Left ventricle myocardium superior (tissue), 1 donor: ENCODE results near the gene NAP1L1. TPM values are rescaled to one million over a fixed set of nuclear protein-coding genes. Genes with fewer than 3 reads are reported as not detected.

ENCODE experiments used
- ATAC-seq: fragments of 200-7000 bp; cut with Tn5 transposase; one replicate; pipeline ENCODE4 v1.9.1; 2020; ENCODE audit warnings: mild to moderate bottlenecking, moderate library complexity
- DNase-seq: peaks from one replicate; pipeline ENCODE4 v3.0.0-alpha.2; 2020
- intact Hi-C: fragments of 100-400 bp; cut with micrococcal nuclease; formaldehyde crosslinking; loops from one replicate; pipeline ENCODE4 v1.11.0; 2022
- total RNA-seq: library from RNA; stranded (reverse); fragmentation: NEBNext Ultra II Directional; extraction: Animal tissue kit (Norgen Biotek cat#: 25700); gene quantifications from one replicate; pipeline ENCODE4 v1.2.1, GENCODE V29; 2021
- donor health status: DM: no; HTN: yes; CAD: no; lungs with severe emphysema.

Gene NAP1L1
- total RNA-seq, 1 donor from 2014 or later = 316 TPM

DNA sequence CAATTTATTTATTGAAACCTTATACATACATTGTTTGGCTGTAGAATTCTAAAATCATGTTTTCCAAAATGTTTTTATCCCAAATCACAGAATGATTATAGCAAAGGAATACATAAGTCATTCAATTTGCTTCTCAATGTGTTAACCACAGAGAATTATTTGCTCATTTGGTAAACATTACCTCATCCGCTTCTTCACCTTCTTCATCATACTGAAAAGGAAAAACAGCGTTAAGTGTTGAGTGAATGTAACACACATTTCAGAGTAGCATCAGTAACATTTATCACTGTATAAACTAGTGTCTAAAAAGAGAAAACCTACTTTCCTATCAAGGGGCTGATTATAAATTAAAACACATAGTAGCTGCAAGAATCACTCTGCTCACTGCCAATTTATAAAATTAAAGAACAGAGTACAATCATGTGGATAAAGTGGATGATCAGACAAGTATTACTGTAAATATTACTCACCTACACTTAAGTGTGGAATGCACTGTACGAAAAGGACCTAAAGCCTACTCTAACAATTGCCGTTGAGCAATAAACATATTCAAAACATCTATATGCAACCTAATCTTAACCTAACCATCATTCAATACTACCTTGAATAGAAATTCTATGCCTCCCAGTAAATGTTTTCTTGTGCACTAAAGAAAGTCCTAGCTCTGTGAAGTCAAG, 34.8 kb downstream of the NAP1L1 start:
- ATAC-seq = no peak
- intact Hi-C loops = no loop called here

DNA sequence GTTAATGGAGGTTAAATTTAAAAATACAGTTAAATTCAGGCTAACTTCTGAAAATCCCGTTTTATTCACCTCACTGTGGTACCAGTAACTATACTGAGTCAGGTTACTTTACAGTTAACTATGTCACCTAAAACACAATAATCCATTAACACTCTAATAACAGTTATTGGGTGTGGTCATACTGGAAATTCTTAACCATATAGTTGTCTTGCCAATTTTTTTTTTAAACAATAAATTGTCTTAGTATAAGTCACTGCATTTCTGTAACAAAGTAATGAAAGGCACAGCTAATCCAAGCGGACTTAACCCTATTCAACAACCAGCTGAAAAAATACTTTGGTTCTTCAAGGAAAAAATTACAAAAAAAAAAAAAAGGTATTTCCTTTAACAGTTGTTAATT, 36.7 kb downstream of the NAP1L1 start:
- no peak for DNase-seq
- ATAC-seq = no peak
- intact Hi-C loops = no loop called here

More for the DNA sequence above, 34.8 kb downstream of the NAP1L1 start:
- no peak for DNase-seq

DNA sequence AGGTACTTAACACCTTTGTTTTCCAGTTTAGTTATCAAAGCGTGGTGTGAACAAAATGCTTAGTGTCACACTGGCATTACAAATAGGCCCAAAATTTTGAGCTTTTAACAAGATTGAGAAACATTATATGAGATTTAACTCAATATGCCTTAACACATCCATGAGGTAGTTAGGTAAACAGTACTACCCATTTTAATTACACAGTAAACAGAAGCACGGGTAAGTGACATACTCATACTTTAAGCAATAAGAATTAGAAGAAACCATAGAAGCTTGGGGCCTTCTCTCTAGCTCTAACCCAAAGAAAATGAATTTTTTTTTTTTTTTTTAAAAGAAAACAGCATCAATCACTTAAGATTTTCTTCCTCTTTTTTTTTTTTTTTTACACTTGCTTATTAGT, 37.4 kb downstream of the NAP1L1 start:
- ATAC-seq (no peak), DNase-seq (no peak)
- intact Hi-C loops = no loop called here

DNA sequence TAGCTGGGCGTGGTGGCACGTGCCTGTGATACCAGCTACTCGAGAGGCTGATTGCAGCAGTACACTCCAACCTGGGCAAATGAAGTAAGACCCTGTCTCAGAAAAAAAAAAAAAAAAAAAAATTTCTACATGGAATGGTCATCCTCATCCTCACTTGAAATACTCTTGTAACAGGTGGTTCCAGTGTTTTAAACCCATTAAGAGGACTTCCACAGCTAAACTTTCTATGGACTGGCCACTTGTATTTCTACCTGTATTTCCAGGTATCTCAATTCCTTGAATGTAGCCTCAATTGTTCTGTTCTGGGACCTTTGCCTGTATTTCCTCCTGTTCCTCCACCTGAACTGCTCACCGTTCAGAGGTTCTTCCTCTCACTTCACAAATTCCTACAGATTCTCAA, 41.1 kb downstream of the NAP1L1 start:
- intact Hi-C loops = no loop called here
- ATAC-seq = no peak
- no peak for DNase-seq

DNA sequence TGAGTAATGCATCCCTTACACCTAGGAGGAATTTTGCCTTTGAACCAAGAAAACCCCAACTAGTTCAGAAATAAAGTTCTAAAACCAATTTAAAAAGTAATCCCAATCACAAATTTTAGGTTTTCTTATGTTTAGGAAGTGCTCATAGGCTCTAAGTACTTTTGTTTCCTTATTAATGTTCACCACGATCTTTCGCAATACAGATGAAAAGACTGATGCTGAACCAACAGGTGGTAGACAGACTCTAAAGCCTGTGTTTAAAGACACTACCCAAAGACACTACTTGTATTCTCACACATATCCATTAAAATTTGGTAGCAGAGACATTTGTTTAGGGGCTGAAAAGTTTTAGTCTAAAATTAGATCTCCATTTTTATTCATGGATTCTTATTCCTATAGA, 42.3 kb downstream of the NAP1L1 start:
- no peak for ATAC-seq
- intact Hi-C loops = no loop called here

DNA sequence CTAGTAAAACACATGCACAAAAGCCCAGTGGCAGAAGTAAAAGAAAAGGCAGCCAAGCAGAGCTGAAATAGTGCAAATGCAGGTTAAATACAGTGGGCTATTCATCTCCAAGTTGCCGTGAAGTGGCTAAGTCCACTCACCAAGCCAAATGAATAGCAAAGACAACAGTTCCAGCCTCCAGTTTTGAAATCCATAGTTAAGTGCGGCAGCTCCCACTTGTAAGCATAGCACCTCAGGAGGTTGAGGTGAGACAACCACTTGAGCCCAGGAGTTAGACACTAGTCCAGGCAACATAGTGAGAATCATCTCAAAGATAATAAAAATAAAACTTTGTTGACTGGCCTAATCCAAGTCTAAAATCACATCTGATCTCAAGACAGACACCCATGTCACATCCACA, 43.1 kb downstream of the NAP1L1 start:
- ATAC-seq (no peak), DNase-seq (no peak)
- intact Hi-C loops = no loop called here

More for the DNA sequence above, 42.3 kb downstream of the NAP1L1 start:
- DNase-seq = no peak

DNA sequence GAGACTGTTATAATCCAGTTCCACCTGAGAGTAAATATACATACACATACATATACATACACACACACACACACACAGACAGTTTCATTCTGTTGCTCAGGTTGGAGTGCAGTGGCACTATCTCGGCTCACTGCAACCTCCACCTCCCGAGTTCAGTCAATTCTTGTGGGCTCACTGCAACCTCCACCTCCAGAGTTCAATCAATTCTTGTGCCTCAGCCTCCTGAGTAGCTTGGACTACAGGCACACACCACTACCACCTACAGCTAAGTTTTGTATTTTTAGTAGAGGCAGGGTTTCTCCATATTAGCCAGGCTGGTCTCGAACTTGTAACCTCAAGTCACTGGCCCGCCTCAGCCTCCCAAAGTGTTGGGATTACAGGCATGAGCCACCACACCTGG, 44.0 kb downstream of the NAP1L1 start:
- intact Hi-C loops = no loop called here
- ATAC-seq = no peak

DNA sequence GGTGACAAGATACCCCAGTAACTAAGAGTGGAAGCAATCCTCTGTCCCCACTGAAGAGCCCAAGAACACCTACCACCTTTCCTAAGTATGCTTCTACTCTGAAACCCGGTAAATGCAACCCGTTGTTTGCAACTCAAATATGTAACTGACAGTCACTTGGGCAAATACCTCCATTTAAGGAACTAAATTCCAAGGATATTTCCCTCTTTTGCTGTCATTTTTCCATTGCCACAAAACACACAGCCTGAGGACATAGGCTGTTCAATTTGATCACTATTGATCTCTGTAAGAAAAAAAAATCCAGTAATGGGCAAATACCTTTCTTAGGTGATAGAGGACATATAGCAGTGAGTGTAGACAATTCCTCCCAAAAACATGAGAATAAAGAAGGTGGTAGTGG, 46.3 kb downstream of the NAP1L1 start:
- ATAC-seq (no peak), DNase-seq (no peak)
- intact Hi-C loops = loop anchor here (5.0 kb wide), 1 partner anchor 511 kb away; no protein-coding TSS in a partner anchor

More for the DNA sequence above, 44.0 kb downstream of the NAP1L1 start:
- DNase-seq = no peak

DNA sequence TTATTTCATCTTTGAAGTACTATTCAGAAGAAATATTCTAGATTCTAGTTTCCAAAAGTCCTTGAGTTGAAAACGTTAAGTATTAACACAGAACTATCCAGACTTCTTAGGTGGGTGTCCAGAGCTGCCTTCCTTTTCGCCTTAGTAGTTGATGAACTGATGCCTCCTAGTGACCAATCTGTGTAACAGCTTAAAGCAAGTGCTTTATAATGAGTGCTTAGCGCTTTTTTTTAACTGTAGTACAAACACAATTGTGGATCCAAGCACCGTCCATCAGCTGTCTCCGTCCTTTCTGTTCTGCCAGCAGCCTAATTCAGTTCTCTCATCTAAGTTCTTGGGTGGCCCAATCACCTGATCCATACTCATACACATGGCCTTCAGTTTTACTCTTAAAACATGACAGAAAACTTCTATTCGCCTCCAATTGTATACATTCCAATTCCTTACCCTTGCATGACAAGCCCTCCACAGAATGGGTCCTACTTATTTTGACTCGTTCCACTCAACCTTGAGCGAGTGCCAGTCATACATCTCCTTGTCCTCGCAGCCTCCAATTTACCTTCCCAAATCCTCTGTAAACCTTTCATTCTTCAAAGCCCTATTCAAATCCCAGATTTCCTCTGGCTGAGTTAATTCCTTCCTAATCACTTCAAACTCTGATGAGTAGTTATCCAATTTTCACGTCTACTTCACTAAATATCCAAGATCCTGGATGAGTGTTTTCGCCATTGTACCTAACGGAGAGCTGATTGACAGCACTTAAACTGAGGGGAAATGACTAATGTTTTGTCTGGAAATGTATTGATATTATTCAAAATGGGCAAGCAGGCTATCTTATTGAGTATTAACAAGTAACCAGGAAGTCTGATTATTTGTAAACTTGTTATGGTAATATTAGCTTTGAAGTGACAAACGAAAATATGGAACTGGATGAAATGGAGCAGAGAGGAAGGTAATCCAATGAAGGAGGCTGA, 47.1 kb downstream of the NAP1L1 start:
- intact Hi-C loops = loop anchor here (5.0 kb wide), 1 partner anchor 510 kb away; no protein-coding TSS in a partner anchor
- ATAC-seq (peak; percentile 73), DNase-seq (no peak)

DNA sequence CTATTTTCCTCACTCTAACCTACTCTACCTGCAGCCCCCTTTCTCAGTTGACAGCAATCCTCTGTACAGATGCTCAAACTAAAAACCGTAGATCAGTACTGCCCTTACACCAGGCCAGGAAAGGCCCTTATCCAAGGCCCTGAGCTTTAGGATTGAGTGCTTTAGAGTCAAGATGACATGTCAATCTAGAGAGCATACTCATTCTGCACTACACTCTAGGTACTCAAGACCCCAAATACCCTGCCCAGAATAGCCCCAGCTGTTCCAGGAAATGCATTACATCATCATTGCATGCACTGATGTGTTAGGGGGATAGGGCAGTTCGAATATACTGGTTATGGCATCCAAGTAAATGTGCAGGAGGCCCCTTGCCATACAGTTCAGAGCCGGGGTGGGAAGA, 49.4 kb downstream of the NAP1L1 start:
- DNase-seq (no peak), ATAC-seq (no peak)
- intact Hi-C loops = loop anchor here (5.0 kb wide), 1 partner anchor 508 kb away; no protein-coding TSS in a partner anchor

DNA sequence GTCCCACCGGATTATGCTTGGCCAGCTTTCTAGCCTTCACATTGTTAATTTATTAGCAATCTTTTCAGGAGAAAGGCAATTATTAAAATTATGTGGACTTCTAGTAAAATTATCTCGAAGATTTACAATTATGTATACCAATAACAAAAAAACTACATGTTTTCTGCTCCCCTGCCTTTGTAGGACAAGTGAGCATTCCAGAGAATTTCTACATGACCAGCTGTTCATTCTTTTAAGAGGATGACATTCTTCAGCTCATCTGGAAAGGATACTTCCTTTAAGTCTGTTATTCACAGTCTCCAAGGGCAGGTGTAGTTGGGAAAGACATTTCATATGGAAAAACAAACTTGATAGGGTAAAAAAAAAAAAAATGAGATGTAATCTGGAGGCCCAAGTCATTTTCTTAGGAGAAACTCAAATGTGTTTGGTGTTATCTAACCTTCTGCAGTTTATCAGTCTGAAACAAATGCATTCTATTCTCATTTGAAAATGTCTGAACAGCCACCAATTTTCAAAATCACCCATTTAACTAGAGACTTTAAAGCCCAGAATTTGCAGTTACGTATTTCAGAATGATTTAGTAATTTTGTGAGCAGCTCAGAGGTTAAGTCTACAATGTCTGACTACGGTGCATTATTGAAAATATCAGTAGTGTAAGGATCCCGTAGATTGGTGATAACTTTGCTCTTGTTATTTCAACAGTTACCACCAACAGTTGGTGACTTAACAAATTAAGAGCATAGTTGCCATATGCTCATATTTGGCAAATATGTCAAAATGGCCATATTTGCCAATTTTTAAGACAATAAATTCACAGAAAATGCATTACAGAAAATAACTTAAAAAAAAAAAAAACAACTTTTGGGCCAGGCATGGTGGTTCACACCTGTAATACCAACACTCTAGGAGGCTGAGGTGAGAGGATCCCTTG, 51.1 kb downstream of the NAP1L1 start:
- intact Hi-C loops = no loop called here
- DNase-seq (no peak), ATAC-seq (no peak)

DNA sequence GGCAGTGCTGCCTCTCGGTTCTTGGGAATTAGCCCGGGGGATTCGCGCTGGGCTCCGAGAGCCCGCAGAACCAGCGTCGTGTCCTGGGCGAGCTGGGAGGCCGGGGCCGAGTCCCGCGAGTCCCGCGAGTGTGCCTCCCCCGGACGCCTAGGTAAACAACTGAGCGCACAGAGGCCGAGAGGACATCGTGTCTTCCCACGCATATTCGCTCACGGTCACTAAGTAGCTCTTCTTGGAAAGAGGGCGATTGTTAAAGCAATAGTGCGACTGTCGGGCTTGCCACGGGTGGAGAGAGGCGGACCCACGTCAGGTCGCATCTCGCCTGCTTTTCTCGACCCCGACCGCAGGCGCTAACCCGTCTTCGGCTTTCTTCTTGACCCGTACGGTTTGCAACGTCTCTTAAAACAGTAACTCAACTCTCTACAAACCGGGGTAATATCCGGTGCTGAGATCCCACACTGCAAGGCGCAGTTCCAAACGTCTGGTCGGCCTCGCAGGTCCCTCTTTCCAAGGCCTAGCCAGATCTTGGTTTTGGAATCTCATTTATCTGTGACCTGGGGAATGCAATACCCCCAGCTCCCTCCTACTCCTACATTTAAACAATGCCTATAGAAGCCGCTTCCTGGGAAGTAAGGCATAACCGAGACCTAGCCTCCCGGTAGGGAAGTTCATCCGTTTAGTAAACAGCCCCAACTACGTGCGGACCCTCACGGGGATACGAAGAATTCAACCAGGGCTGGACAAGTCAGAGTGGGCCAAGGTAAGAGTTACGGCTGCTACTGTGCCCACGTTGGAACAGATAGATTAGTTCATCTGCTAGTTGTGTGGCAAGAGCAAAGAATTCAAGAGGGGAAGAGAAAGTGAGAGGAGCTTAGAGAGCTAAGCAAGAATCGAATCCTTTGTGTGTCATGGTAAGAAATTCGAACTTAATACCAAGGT, 52.2 kb downstream of the NAP1L1 start:
- ATAC-seq (peak; percentile 53), DNase-seq (peak; percentile 74)
- intact Hi-C loops = no loop called here

DNA sequence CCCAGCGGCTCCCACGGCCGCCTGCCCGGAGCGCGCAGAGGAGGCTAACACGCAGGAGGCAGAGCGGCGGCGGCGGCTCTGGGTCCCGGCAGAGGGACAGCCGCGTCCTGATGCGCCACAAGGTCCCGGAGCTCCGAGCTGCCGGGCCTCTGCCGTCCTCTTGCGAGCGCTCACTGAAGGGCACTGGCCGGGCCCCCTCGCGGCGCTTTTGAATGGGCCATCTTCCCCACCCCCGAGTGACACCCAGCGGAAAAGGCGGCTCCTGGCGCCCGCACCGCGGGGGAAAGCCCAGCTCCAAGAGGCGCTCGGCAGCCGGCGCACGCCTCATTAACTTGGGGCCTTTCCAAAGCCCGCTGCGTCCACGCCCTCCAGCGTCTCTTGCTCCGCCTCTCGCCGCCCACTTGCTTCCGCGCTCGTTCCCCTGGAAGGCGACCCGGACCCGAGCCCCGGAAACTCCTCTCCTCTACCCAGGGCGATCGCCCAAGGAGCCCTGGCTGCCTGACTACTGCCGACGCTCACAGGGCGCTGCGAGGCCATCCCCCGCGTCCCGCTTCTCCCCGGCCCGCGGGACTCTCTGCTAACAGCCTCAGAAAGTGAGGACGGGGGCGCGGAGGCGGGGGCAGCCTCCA, 53.0 kb downstream of the NAP1L1 start, which contains the start of gene PHLDA1:
Gene PHLDA1, minus strand, starts transcription at position 363 of the 629 bp plus-strand sequence.
- DNase-seq = peak; percentile 98

DNA sequence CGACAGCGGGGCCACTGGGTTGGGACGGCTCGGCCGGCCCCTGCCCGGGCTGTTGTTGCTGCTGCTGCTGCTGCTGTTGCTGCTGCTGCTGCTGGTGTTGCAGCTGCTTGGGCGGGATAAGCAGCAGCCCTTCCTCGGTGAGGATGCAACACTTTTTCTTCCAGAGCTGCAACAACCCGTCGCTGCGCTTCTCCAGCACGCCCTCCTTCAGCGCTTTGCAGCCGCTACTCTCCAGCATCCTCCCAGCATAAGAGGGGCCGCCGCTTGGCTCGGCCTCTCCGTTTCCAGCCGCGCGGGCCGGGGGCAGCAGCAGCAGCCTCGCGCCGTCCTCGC, 53.4 kb downstream of the NAP1L1 start:
- no peak for DNase-seq
- ATAC-seq = no peak
- intact Hi-C loops = no loop called here

More for the DNA sequence above, 53.0 kb downstream of the NAP1L1 start, which contains the start of gene PHLDA1:
- intact Hi-C loops = no loop called here
- peak; percentile 95 for ATAC-seq

DNA sequence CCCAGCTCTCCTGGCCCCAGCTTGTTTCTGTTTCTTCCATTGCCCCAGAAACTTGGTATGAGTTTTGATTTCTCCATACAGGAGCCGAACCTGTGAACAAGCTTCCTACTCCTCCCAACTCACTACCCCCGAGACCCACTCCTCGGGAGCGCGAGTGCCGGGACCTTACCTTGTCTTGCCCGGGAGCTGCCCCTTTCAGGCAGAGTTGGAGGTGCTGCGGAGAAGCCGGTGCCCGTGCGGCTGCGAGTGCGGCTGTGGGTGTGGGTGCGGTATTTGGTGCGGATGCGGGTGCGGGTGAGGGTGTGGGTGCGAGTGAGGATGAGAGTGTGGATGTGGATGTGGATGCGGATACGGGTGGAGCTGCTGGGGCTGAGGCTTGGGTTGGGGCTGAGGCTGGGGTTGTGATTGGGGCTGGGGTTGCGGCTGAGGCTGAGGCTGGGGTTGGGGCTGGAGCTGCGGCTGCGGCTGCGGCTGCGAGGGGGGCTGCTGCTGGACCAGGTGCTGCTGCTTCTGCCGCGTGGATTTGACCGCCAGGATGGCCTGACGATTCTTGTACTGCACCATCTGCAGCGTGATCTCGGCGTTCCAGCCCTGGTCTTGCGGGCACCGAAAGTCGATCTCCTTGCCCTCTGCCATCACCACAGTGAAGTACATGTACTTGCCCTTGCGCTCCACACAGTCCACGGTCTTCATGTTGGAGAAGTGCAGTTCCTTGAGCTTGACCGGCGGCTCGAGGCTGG, 54.0 kb downstream of the NAP1L1 start:
- DNase-seq (peak; percentile 53), ATAC-seq (peak; percentile 24)
- intact Hi-C loops = no loop called here

DNA sequence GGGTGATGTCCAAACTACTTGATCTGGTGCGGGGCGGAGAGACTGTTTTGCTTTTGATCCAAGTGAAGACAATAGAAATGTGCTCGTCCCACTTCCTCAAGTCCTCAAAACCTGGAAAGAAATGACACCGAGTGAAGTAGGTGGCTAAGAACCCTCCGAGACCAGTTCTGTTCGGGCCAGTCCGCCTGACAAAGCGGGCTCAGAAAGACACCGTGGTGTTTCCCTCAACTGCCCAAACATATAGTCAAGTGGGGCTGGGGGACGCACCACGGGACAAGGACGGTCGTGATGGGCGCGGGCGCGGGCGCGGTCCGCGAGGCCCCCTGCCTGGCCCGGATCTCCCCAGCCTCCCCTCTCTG, 54.5 kb downstream of the NAP1L1 start:
- intact Hi-C loops = loop anchor here (5.0 kb wide), 1 partner anchor 38 kb away; no protein-coding TSS in a partner anchor
- DNase-seq = no peak
- ATAC-seq = no peak
